CD4-positive, alpha-beta T cell treated with Interleukin-17A for 1 hour (primary cell): ENCODE data around the gene LYZL6.
"Not testable (repeated sequence)": the region's sequence is repeated elsewhere in the genome, so short reads cannot be mapped to it uniquely, and the experiment has no call there.

Experiments used
- DNase-seq: peaks from one replicate; pipeline ENCODE4 v3.0.0-alpha.2; 2020

LYZL6 gene

DNA sequence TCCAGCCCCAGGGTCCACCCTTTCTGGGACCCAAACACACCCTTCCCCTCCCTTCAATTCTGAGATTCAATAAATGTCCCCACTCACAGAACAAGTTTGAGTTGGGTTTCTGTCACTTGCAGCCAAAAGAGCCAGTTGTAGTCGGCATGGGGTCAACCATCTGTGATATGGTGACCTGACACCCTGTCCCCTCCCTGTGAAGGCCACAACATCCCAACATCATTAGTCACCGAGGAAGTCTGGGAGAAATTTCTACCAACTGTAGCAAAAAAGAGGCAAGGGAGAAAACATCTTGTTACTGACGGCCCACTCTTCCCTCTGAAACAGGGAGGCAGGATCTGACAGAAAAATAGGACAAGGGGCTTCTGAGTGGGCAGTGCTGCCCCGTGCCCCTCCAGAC is 638 bp upstream of the LYZL6 start:
- no peak for DNase-seq

DNA sequence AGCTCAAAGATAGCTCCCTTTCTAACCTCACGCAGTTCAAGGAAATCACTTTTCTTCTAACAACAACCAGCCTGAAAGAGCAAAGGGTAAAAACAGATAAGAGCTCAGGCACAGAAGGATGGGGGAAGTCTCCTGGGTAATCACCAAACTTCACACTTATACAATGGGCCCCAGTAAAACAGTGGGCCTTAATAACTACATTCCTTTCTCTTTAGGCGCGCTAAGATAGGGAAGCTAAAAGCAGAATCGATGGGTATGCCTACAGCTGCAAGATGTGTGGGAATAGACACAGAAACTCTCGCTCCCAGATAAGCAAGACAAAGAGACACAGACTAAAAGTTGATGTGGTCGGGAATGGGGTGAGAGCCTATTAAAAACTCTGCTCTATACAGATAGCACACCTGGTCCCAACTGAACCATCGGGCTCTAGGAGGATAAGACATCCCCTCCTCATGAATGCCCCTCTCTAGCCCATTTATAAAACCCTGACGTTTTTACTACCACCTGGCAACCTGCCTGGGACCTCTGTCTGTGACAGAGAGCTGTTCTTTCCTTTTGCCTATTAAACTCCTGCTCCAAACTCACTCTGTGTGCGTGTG is 826 bp downstream of the LYZL6 start:
- no peak for DNase-seq

DNA sequence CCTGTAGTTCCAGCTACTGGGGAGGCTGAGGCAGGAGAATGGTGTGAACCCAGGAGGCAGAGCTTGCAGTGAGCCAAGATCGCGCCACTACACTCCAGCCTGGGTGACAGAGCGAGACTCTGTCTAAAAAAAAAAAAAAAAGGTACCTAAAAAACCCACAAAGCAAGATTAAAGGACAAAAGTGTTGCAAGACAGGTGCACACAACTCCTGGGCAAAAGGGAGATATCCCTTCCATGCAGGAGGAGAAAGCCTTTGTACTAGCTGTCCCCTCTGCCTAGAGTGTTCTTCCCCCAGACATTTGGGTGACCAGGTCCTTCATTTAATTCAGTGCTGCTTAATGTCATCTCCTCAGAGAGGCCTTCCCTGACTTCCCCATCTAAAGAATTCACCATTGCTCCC is 5.0 kb downstream of the LYZL6 start:
- not testable (repeated sequence) for DNase-seq

DNA sequence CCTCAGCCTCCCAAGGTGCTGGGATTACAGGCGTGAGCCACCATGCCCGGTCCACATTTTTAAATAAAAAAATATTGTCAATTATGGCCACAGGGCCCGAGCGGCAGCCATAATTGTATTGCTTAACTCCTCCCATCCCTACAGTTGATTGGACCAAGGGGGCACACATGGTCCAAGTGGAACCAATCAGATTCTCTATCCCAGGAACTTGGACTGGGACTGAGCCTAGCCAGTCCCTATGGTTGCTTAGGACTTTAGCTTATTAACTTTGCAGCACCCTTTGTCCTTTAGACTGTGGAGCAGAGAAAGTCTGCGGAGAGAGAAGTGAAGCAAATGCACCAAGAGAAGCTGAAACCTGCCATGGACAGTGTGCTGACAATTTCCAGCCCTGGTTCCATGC is 7.5 kb downstream of the LYZL6 start:
- DNase-seq, result no peak

DNA sequence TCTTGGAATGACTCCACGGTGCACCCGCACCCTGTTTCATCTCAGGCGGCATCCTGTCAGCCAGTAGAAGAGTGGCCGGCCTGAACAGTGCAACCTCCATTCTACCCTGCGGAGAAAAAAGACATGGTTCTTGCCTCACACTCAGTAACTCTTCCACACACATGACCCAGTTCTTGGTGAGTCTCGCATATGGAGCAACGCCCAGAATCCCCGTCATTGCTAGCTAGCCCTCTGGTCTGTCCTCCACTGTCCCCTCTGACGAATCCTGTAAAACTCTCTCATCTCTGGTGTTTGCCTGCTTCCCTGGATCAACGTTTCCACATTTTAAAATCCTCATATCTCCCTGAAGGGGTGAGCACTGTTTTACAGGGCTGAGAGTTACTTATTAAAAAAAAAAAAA is 8.8 kb downstream of the LYZL6 start:
- no peak for DNase-seq

DNA sequence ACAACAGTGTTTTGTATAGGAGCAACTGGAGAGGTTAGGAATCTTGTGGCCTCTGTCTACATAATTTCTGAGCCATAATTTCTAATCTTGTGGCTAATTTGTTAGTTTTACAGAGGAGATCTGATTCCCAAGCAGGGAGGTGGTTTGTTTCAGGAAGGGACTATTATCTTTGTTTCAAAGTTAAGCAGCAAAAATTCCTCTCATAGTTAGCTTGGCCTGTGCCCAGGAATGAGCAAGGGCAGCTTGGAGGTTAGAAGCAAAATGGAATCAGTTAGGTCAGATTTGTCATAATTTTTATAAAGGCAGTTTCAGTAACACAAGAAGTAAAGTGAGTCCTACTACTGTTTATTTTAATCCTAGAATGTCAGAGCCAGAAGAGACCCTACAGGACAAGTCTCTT is 10.9 kb downstream of the LYZL6 start:
- no peak for DNase-seq

DNA sequence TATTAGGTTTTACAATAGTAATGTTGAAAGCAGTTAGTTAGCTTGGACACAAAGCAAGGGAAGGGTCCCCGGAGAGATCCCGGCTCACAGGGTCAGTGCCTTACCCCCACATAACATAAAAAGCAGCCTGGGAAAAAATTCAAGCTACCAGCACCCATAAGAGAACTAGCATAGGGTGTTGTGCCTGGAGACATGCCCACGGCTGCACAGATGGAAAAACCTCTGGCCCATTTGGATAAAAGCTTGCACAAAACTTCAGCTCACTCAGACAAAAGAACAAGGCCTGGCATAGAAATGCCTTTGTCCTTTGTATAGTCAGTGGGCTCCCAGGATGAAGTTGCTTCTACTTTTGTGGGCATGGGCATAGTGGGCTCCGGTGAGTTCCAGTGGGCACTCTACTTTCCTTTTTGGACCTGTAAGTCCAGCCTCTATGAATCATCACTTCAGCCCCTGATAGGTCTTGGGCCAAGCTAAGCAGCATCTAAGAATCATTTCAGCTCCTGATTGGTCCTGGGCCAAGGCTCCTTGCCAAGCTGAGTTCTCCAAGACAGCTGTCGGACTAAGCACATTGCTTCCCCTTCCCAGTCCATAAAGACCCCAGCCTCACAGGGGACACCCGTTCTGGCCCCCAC is 11.6 kb downstream of the LYZL6 start:
- no peak for DNase-seq

DNA sequence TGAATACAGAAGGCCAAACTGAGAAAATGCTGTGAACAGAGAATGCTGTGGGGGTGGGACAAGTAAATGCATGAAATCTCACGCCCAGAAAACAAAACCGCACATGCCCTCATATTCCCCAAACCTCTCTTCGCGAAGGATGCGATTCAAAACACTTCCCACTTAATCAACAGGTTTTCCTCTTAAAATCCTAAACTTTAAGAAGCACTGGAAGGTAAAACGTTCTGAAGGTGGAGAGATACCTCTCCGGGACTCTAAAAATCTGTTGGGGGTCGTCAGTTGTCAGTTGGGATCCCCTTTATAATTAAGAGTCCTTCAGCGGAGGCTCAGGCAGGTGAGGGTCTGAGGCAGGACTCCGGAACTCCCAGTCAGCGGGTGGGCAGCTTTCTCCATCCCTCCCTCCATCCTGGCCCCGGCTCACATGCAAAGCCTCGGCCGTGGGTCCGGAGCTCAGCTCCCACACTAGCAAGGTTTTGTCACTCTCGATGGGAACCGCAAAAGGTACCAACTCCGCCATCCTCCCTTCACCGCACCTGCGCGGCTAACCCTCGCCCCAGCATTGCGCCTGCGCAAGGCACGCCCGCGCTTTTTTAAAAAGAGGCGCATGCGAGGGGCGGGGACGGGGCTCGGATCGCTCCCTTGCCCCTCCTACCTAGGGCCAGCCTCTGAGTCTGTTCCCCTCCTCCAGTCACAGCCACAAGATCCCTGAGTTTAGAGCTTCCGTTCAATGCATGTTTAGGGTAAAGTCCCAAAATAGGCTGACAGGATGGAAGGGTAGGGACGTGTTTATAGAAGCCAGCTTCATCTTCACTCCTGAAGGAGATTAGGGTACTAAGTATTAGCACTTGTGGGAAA is 13.1 kb downstream of the LYZL6 start, which contains the start of gene RDM1:
TSS of gene RDM1 (minus strand) at position 563 of the 855 bp plus-strand sequence. CDS start at position 517, 46 bp downstream.
- peak; percentile 83 for DNase-seq

DNA sequence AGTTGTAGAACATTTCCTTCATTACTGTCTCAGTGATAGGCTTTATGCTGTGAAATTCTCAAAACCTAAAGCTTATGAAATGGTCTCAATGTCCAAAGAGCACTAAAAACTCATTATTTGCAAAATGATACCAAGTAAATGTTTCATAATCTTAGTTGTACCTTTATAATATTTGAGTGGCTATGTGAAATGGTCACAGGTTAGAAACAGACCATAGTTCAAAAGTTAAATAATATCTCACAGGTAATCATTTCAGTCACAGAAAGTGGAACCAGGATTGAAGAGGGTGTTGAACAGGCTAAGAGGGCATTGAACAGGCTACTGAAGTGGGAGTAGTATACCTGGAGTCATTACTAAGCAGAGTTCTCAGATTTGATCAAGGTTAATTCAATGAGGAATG is 15.8 kb downstream of the LYZL6 start:
- no peak for DNase-seq

DNA sequence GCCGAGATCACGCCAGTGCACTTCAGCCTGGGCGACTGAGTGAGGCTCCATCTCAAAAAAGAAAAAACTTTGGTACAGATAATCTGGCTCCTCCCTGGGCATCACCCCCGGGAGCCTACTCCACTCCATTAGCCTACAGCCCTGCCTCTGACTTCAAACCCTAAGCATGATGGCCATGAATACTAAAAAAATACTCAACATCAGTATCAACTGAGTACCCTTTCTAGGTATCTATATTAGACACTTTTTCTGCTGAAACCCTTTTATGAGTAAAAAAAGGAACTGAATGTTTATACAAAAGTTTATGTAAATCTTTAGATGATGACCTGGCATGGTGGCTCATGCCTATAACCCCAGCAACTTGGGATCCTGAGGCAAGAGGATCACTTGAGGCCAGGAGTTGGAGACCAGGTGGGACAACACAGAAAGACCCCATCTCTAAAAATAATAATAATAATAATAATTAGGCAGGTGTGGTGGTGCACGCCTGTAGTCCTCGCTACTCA is 19.9 kb downstream of the LYZL6 start:
- DNase-seq, result no peak

DNA sequence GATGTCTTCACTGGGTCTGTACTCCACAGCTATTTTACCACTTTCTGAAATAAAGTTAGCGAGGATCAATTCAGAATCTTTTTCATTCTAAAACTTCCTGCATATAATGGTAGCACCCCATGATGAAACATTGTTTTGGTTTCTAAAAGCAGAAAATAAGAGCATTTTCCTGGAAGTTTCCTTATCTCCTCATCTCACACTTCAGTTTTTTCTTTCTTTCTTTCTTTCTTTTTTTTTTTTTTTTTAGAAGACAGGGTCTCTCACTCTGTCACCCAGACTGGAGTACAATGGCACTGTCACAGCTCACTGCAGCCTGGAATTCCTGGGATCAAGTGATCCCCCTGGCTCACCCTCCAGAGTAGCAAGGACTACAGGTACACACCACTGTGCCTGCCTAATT is 23.3 kb downstream of the LYZL6 start:
- DNase-seq, result no peak

DNA sequence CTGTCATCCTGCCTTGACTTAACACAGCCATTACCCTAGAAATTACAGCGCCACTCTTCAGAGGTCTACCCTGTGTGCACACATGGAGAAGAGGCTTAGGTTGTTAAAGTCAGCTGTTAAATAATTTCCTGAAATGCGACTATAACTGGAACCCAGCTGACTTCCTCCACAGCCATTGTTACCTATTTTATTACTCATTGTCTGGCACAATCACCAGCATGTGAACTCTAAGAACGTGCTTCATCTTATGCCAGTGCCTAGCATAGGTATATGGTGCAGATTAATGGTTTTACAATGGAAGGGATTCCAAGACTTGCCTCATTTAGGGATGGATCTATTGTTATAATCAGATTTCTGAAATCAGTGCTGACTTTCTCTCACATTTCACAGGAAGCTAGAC is 24.8 kb downstream of the LYZL6 start:
- DNase-seq, result no peak

DNA sequence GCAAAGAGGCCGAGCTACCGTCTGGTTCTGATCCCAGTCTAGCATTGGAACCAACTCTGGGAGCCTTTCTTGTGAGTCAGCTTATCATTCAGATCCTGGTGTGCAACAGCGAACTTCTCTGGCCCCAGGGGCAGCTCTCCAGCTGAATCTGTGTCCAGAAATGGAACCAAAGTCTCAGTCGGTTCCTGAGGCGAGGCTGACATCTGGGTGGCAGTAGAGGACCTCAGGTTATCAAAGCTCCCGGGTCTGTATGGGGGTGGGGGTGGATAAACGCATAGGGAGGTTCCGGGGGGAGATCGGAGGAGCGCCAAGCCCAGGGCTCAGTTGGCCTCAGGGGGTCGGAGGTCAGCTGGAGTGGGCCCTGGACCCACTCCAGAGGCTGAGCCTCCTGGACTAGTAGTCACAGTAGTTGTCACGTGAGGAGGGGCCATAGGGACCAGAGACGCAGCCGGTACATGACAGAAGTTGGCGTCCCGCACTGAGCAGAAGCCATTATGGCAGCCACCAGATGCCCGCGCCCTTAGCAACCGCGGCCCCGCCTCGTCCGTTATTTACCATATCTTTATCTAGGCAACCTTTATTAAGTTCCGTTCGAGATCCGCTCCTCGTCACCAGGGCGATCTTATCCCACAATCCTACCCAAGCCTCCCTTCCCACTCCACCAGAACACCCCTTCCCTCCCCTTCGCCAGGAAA is 25.8 kb downstream of the LYZL6 start:
- no peak for DNase-seq

DNA sequence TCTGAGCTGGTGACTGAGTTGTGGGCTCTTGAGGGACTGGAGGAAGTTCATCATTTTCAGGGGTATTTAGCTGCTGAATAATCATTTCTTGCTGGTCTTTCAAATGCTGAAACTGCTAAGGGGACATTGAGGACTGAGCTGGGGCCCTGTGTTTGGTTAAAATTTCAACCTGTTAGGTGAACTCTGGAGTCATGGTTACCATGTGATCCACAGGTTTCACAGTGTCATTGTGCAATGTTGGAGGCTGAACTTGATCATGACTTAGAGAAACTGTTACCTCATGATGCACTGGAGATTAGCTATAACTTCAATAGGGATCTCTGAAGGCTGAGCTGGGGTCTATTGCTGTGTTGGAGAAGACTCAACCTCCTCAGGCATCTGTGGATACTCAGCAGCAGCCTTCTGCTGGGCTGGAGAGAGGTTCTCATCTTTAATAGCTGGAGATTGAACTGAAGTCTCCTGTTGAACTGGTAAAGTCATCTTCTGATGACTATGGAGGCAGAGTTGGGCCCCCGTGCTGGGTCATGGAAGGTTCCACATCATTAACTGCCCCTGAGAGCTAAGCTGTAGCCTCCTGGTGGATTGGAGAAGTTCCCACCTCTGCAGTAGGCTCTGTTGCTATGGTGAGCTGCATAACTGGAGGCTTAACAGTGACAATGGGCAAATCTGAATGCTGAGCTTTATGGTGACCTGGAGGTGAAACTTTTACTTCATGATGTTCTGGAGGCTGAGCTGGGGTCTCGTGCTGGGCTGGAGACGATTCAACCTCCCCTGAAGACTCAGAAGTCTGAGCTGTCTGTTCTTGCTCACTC is 28.2 kb downstream of the LYZL6 start:
- no peak for DNase-seq

DNA sequence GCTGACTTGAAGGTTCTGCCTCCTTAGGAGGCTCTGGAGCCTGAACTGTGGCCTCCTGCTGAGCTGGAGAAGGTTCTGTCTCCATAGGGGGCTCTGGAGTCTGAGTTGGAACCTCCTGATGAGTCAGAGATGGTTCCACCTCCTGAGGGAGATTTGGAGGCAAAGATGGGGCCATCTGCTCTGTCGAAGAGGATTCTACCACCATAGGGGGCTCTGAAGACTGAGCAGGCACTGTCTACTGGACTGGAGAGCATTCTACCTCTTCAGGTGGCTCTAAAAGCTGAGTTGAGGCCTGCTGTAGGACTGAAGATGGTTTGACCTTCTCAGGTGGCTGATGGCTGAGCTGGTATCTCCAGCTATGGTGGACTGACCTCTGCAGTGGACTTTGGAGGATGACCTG is 29.2 kb downstream of the LYZL6 start:
- no peak for DNase-seq

DNA sequence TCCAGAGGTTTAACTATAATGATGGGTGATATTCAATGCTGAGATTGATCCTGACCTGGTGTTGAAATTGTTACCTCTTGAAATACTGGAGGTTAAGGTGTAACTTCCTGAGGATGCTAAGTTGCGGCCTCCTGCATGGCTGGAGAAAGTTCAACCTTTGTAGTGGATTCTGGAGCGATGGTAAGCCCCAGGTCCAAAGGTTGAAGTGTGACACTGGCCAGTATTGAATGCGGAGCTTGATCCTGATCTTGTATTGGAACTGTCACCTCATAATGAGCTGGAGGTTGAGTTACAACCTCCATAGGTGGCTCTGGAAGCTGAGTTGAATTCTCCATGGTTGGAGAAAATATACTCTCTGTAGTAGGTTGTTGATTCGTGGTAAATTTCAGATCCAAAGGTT is 29.9 kb downstream of the LYZL6 start:
- no peak for DNase-seq

DNA sequence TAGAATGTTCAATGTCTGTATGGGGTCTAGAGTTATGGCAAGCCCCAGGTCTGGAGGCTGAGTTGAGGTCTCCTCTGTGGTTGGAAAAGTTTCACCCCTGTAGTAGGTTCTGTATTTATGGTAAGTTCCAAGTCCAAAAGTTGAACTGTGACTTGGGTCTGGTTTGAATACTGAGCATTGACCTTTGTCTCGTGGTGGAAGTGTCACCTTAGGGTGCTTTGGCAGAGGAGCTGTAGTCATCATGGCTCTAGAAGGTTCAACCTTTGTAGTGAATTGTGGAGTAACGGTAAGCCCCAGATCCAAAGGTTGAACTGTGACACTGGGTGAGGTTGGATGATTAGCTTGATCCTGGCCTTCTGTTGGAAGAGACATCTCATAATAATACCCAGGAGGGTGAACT is 30.6 kb downstream of the LYZL6 start:
- DNase-seq, result no peak

DNA sequence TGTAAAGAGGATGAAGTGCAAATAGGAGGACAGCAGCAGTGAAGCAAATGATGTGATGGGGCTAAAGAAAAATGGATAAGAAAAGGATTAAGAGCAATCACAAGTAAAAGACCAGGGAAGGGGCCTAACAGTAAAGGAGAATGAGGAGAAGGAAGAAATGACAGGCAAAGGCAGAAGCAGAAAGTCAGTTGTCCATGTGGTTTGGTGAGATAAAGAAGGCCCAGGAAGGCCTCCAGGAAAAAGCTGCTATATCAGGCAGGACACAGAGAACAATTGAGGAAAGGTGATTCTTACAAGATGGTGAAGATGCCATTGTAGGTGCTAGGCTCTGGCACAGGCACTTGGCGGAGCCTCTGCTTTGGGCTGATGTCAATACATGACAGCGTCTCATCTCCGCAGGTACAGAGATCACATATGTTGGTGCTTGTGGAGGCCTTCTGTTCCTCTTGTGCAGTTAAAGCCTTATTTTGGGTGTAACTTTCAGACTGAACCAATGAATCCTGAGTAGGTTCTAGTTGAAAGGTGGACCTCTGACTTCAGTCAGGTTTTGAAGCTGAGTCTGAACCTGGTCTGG is 31.1 kb downstream of the LYZL6 start:
- no peak for DNase-seq

DNA sequence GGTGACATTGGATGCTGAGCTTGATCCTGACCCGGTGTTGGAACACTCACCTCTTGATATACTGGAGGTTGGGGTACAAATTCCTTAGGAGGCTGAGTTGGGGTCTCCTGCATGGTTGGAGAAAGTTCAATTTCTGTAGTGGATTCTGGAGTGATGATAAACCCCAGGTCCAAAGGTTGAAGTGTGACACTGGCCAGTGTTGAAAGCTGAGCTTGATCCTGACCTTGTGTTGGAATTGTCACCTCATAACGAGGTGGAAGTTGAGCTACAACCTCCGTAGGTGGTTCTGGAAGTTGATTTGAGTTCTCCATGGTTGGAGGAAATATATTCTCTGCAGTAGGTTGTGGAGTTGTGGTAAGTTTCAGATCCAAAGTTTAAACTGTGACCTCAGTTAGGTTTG is 34.1 kb downstream of the LYZL6 start:
- no peak for DNase-seq

DNA sequence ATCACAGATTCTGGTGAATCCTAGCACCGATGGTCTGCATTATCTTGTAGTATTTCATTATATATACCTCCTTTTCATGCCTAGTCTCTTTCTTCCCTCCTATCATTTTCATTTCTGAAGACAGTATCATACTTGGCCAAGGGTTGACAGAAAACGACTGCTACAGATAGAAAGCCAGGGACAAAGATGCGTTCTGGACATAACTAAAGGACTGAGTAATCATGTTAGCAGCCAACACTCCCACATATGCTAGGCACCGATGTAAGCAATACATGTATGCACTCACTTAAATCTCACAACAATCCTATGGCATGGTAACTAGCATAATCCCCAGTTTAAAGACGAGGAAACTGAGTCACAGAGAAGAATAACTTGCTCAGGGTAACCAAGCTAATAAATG is 35.8 kb downstream of the LYZL6 start:
- no peak for DNase-seq

DNA sequence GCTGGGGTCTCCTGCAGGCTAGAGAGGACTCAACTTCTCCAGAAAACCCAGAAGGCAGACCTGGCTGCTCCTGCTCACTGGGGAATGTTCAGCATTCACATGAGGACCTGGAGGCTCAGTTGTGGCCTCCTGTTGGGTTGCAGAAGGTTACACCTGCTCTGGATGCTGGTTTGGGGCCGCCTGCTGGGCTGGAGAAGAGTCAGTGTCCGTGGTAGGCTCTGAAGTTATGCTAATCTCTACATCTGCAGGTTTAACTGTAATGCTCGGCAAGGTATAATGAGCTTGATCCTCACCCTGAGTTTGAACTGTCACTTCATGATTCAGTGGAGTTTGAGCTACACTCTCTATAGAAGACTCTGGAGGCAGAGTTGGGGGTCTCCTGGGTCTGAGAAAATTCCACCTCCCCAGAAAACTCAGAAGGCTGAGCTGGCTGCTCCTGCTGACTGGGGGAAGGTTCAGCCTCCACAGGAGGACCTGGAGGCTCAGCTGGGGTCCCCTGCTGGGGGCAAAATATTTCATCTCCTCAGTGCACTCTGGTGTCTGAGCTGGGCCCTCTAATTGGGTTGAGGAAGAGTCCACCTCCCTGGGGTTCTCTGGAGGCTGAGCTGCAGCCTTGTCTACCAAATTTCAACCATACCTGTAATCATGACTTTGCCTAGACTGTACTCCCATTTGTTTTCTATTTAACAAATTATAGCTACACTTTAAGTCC is 36.4 kb downstream of the LYZL6 start:
- DNase-seq, result no peak
